ENCODE results near the gene CSRNP3. TPM values are rescaled to one million over a fixed set of nuclear protein-coding genes. Genes with fewer than 3 reads are reported as not detected.

Gene CSRNP3
- total and polyA plus RNA-seq, 2 donors (not counting 1 experiment from before 2014, with no cell fraction given), result not detected

DNA sequence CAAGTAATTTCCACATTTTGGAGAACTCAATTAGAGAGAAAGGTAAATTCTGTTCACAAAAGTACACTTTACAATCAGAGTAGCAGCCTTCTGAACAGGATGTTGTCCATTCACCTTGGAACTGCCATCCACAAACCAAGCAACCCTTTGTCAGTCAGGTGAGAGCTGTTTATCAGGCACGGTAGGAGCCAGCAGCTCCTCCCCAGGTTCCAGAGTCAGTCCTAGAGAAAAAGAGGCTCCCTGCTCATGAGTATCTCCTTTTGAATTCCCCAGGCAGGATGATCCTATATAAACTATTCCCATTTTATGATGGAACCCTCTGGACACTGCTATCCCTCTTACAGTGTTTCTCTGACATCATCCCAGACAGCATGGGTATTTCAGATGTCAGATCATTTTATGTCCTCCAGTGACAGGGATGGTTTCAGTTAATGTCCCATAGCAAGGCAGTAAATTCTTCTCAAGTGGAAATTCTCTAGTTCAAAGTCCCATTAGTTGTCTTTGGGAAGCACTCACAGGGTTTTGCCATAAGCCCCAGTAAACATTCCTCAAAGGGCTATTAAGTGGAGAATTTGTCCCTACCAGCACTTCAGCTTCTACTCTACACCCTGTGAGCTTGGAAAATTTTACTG is 34.5 kb upstream of the CSRNP3 start:
- CTCF ChIA-PET, result interaction anchor here (0.9 kb wide), 2 partner anchors 9 to 11 kb away, joined by 3 read pairs; no protein-coding TSS in a partner anchor
- H3K4me1 Mint-ChIP-seq, result no peaks in the 10 kb centered on the region

DNA sequence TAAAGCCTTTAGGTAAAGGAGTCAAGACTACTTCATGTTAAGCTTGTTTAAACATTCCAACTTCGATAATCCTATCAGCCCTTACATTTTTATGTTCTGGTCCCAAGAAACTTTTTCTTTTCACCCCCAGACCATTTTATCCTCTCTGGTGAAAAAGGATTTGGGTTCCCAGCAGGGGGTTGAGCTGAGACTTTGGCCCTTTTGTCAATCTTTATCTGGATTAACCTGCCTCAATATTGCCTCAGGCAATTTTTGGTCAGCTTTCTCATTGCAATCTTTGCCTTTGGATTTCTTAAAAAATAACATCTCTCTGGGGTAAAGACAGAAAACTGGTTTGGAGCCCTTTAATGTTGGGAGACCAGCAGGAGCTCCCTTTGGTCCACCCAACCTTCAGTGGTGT is 33.9 kb upstream of the CSRNP3 start:
- no peak overlapping the region for H3K9ac ChIP-seq (ENCODE audit: low read length)
- Mint-ChIP-seq H3K4me1 (no peaks in the 10 kb centered on the region), H3K27me3 (no peaks in the 10 kb centered on the region), H3K27ac (no peak overlapping the region), H3K4me3 (no peak overlapping the region), H3K9me3 (ENCODE audit: insufficient read depth) (no peaks in the 10 kb centered on the region)
- no peaks in the 10 kb centered on the region for H3K9me3 ChIP-seq (ENCODE audit: control extremely low read depth in 1 of 3, control insufficient read depth in 2 of 3, insufficient read depth in 1 of 3, low read length in 2 of 3)
- DNase-seq (no peak), ATAC-seq (ENCODE audit: low read depth) (no peak)
- WGBS (ENCODE audit: insufficient coverage), result no CpG with 5 or more reads among the region's 1 CpG
- H3K4me2 ChIP-seq (replicated peaks; ENCODE audit: low read depth, low read length, poor library complexity, severe bottlenecking), result no peak overlapping the region
- H4K20me1 ChIP-seq (ENCODE audit: control insufficient read depth, insufficient read depth, low read length, poor library complexity, severe bottlenecking), result no peaks in the 10 kb centered on the region
- no peaks in the 10 kb centered on the region for H3K79me2 ChIP-seq (ENCODE audit: control insufficient read depth, insufficient read depth, low read length)
- POLR2A ChIA-PET, result no interaction called here
- no peak overlapping the region for H3K4me3 ChIP-seq (ENCODE audit: control extremely low read depth in 1 of 5, extremely low read depth in 1 of 5, insufficient read depth in 1 of 5, low read depth in 2 of 5, low read length in 4 of 5)
- no peaks in the 10 kb centered on the region for H3K4me1 ChIP-seq (ENCODE audit: control insufficient read depth in 2 of 2, insufficient read depth in 2 of 2, low read length in 2 of 2)
- H2AFZ ChIP-seq (ENCODE audit: insufficient read depth, low read depth, low read length, poor library complexity, severe bottlenecking), result no peak overlapping the region
- no peak overlapping the region for H3K27ac ChIP-seq (ENCODE audit: low read length in 2 of 2)
- CTCF ChIA-PET, result interaction anchor here (0.9 kb wide), 2 partner anchors 9 to 10 kb away, joined by 3 read pairs; no protein-coding TSS in a partner anchor
- H3K36me3 ChIP-seq (replicated peaks in 1 of 2; ENCODE audit: control extremely low read depth in 1 of 2, control insufficient read depth in 1 of 2, extremely low read depth in 1 of 2, insufficient read depth in 2 of 2, low read length in 1 of 2), result no peaks in the 10 kb centered on the region
- intact Hi-C loops (cut with micrococcal nuclease), result no loop called here
- H3K27me3 ChIP-seq (replicated peaks in 1 of 4; ENCODE audit: control extremely low read depth in 1 of 4, control insufficient read depth in 3 of 4, insufficient read depth in 4 of 4, low read length in 3 of 4), result no peaks in the 10 kb centered on the region
- TF ChIP-seq EZH2 (IDR thresholded peaks at IDR 0.05; ENCODE audit: borderline replicate concordance, insufficient read depth, low read depth, low read length, poor library complexity, severe bottlenecking), result no peak
- TF ChIP-seq, protein P1, sequence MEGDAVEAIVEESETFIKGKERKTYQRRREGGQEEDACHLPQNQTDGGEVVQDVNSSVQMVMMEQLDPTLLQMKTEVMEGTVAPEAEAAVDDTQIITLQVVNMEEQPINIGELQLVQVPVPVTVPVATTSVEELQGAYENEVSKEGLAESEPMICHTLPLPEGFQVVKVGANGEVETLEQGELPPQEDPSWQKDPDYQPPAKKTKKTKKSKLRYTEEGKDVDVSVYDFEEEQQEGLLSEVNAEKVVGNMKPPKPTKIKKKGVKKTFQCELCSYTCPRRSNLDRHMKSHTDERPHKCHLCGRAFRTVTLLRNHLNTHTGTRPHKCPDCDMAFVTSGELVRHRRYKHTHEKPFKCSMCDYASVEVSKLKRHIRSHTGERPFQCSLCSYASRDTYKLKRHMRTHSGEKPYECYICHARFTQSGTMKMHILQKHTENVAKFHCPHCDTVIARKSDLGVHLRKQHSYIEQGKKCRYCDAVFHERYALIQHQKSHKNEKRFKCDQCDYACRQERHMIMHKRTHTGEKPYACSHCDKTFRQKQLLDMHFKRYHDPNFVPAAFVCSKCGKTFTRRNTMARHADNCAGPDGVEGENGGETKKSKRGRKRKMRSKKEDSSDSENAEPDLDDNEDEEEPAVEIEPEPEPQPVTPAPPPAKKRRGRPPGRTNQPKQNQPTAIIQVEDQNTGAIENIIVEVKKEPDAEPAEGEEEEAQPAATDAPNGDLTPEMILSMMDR (IDR thresholded peaks at IDR 0.05), result no peak

More for the DNA sequence above, 34.5 kb upstream of the CSRNP3 start:
- H3K79me2 ChIP-seq (ENCODE audit: control insufficient read depth, insufficient read depth, low read length), result no peaks in the 10 kb centered on the region
- H3K4me3 ChIP-seq (ENCODE audit: control extremely low read depth in 1 of 5, extremely low read depth in 1 of 5, insufficient read depth in 1 of 5, low read depth in 2 of 5, low read length in 4 of 5), result no peak overlapping the region
- POLR2A ChIA-PET, result no interaction called here
- no peaks in the 10 kb centered on the region for H3K27me3 ChIP-seq (replicated peaks in 1 of 4; ENCODE audit: control extremely low read depth in 1 of 4, control insufficient read depth in 3 of 4, insufficient read depth in 4 of 4, low read length in 3 of 4)
- H3K9me3 ChIP-seq (ENCODE audit: control extremely low read depth in 1 of 3, control insufficient read depth in 2 of 3, insufficient read depth in 1 of 3, low read length in 2 of 3), result no peaks in the 10 kb centered on the region
- H3K4me2 ChIP-seq (replicated peaks; ENCODE audit: low read depth, low read length, poor library complexity, severe bottlenecking), result no peak overlapping the region
- no peak overlapping the region for H2AFZ ChIP-seq (ENCODE audit: insufficient read depth, low read depth, low read length, poor library complexity, severe bottlenecking)
- TF ChIP-seq, protein P1 (IDR thresholded peaks at IDR 0.05), result no peak
- no peak for TF ChIP-seq EZH2 (IDR thresholded peaks at IDR 0.05; ENCODE audit: borderline replicate concordance, insufficient read depth, low read depth, low read length, poor library complexity, severe bottlenecking)
- H3K4me3 Mint-ChIP-seq, result no peak overlapping the region
- ATAC-seq (ENCODE audit: low read depth) (no peak), DNase-seq (no peak)
- no peaks in the 10 kb centered on the region for H3K4me1 ChIP-seq (ENCODE audit: control insufficient read depth in 2 of 2, insufficient read depth in 2 of 2, low read length in 2 of 2)
- no peak overlapping the region for H3K9ac ChIP-seq (ENCODE audit: low read length)
- H3K36me3 ChIP-seq (replicated peaks in 1 of 2; ENCODE audit: control extremely low read depth in 1 of 2, control insufficient read depth in 1 of 2, extremely low read depth in 1 of 2, insufficient read depth in 2 of 2, low read length in 1 of 2), result no peaks in the 10 kb centered on the region
- no peaks in the 10 kb centered on the region for H3K9me3 Mint-ChIP-seq (ENCODE audit: insufficient read depth)
- 83% methylated on average over 1 of the region's 1 CpG for WGBS (ENCODE audit: insufficient coverage)
- H3K27ac ChIP-seq (ENCODE audit: low read length in 2 of 2), result no peak overlapping the region
- intact Hi-C loops (cut with micrococcal nuclease), result no loop called here
- no peak overlapping the region for H3K27ac Mint-ChIP-seq
- H3K27me3 Mint-ChIP-seq, result no peaks in the 10 kb centered on the region
- H4K20me1 ChIP-seq (ENCODE audit: control insufficient read depth, insufficient read depth, low read length, poor library complexity, severe bottlenecking), result no peaks in the 10 kb centered on the region
